Astrocyte (in vitro differentiated cells and primary cell): ENCODE measurements around the gene STIL. TPM values are rescaled to one million over a fixed set of nuclear protein-coding genes. Genes with fewer than 3 reads are reported as not detected.
A peak's percentile ranks its signal among the peaks of the same experiment; 100 is the strongest.

Experiments used
- DNase-seq: peaks from one replicate; pipeline ENCODE4 v3.0.0-alpha.2; 2010; ENCODE audit warnings: low read depth
- FAIRE-seq: peaks from 2 replicates; lab custom pipeline; 2011; peaks lifted over from hg19 to GRCh38; lab: Jason Lieb, UNC
- H2AFZ ChIP-seq: 2 replicates; pipeline ENCODE4 v1.6.0; 2012; ENCODE audit warnings: low read depth, low read length, inconsistent platforms
- H3K27ac ChIP-seq: 2 replicates; pipeline ENCODE4 v1.5.1; 2011; ENCODE audit warnings: low read depth, low read length, inconsistent platforms
- H3K27me3 ChIP-seq: 2 replicates; pipeline ENCODE4 v1.6.0; 2011; ENCODE audit warnings: low read length, inconsistent platforms; ENCODE audit not compliant: insufficient read depth
- H3K36me3 ChIP-seq: 2 replicates; pipeline ENCODE4 v1.5.1; 2011; ENCODE audit warnings: low read length, inconsistent platforms; ENCODE audit not compliant: insufficient read depth
- H3K4me1 ChIP-seq: 2 replicates; pipeline ENCODE4 v1.5.1; 2011; ENCODE audit warnings: low read length, inconsistent platforms; ENCODE audit not compliant: insufficient read depth
- H3K4me2 ChIP-seq: 2 replicates; pipeline ENCODE4 v1.6.0; 2012; ENCODE audit warnings: low read length, inconsistent platforms
- H3K4me3 ChIP-seq: 2 replicates; pipeline ENCODE4 v1.5.1; 2011; ENCODE audit warnings: low read depth, mild to moderate bottlenecking, low read length, inconsistent platforms; ENCODE audit not compliant: insufficient read depth
- H3K79me2 ChIP-seq: 2 replicates; pipeline ENCODE4 v1.6.0; 2012; ENCODE audit warnings: mild to moderate bottlenecking, low read length, inconsistent platforms; ENCODE audit not compliant: insufficient read depth
- H3K9ac ChIP-seq: 2 replicates; pipeline ENCODE4 v1.6.0; 2012; ENCODE audit warnings: mild to moderate bottlenecking, low read length, inconsistent platforms
- H3K9me3 ChIP-seq: 2 replicates; pipeline ENCODE4 v1.5.1; 2012; ENCODE audit warnings: low read depth, mild to moderate bottlenecking, low read length, inconsistent platforms; ENCODE audit not compliant: insufficient read depth
- H4K20me1 ChIP-seq: 2 replicates; pipeline ENCODE4 v1.6.0; 2012; ENCODE audit warnings: low read length, inconsistent platforms; ENCODE audit not compliant: insufficient read depth
- H3K27ac Mint-ChIP-seq: one replicate; pipeline ENCODE4 v1.8.0; 2021; ENCODE audit warnings: mild to moderate bottlenecking, mixed read lengths; ENCODE audit not compliant: unreplicated experiment
- H3K27me3 Mint-ChIP-seq: one replicate; pipeline ENCODE4 v1.8.0; 2021; ENCODE audit warnings: low read depth, mixed read lengths; ENCODE audit not compliant: unreplicated experiment
- H3K36me3 Mint-ChIP-seq: one replicate; pipeline ENCODE4 v1.8.0; 2021; ENCODE audit warnings: low read depth, mixed read lengths; ENCODE audit not compliant: unreplicated experiment
- H3K4me1 Mint-ChIP-seq: one replicate; pipeline ENCODE4 v1.8.0; 2021; ENCODE audit warnings: low read depth, mixed read lengths; ENCODE audit not compliant: unreplicated experiment
- H3K4me3 Mint-ChIP-seq: one replicate; pipeline ENCODE4 v1.8.0; 2021; ENCODE audit warnings: mild to moderate bottlenecking, moderate library complexity, mixed read lengths; ENCODE audit not compliant: unreplicated experiment
- H3K9me3 Mint-ChIP-seq: one replicate; pipeline ENCODE4 v1.8.0; 2021; ENCODE audit warnings: mild to moderate bottlenecking, mixed read lengths; ENCODE audit not compliant: unreplicated experiment
- CTCF ChIP-seq: IDR thresholded peaks from 2 replicates; pipeline ENCODE4 v1.5.1; 2011; ENCODE audit warnings: low read depth, mild to moderate bottlenecking, inconsistent platforms, low read length, moderate library complexity; ENCODE audit not compliant: insufficient read depth
- EZH2 ChIP-seq: IDR thresholded peaks from 2 replicates; pipeline ENCODE4 v1.6.1; 2012; ENCODE audit warnings: mild to moderate bottlenecking, low read length, inconsistent platforms; ENCODE audit not compliant: insufficient read depth
- total RNA-seq: library from RNA; stranded (reverse); gene quantifications from 2 replicates; pipeline ENCODE4 v1.2.1, GENCODE V29; 2021

The STIL gene
- total RNA-seq, 1 donor from 2014 or later: 8.8 TPM

- peak overlapping the region; percentile 52 for H3K4me2 ChIP-seq
- peaks cover 78% of the 10 kb centered on the region for H3K27me3 Mint-ChIP-seq
- H3K4me3 ChIP-seq: no peak overlapping the region
- H3K4me1 Mint-ChIP-seq: peaks cover 13% of the 10 kb centered on the region
- no peaks in the 10 kb centered on the region for H3K36me3 Mint-ChIP-seq
- peak; percentile 29 for DNase-seq
- H3K9ac ChIP-seq: no peak overlapping the region
- TF ChIP-seq CTCF: no peak
- TF ChIP-seq EZH2: peak; percentile 80
- peak overlapping the region; percentile 68 for H3K4me3 Mint-ChIP-seq
- no peaks in the 10 kb centered on the region for H3K4me1 ChIP-seq
- peaks cover 8% of the 10 kb centered on the region for H4K20me1 ChIP-seq
- no peaks in the 10 kb centered on the region for H3K9me3 ChIP-seq
- no peak for FAIRE-seq
- peak overlapping the region; percentile 73 for H3K27ac Mint-ChIP-seq
- peaks cover 11% of the 10 kb centered on the region for H3K9me3 Mint-ChIP-seq
- H3K27ac ChIP-seq: no peak overlapping the region
- H3K36me3 ChIP-seq: no peaks in the 10 kb centered on the region
- peaks cover 86% of the 10 kb centered on the region for H3K27me3 ChIP-seq
- H3K79me2 ChIP-seq: no peaks in the 10 kb centered on the region
- no peak overlapping the region for H2AFZ ChIP-seq
These were observed 82.4 kb downstream of the STIL start for GRCh38 chr1:47231301-47232186.

- Mint-ChIP-seq H3K27ac (no peak overlapping the region), H3K4me3 (no peak overlapping the region)
These were observed 83.2 kb downstream of the STIL start for GRCh38 chr1:47230692-47231300.

More at GRCh38 chr1:47230692-47231300, 83.2 kb downstream of the STIL start:
- no peak overlapping the region for H3K4me2 ChIP-seq
- FAIRE-seq (no peak), DNase-seq (no peak)
- H3K4me3 ChIP-seq: no peak overlapping the region
- Mint-ChIP-seq H3K36me3 (no peaks in the 10 kb centered on the region), H3K4me1 (peaks cover 12% of the 10 kb centered on the region), H3K27me3 (peaks cover 84% of the 10 kb centered on the region), H3K9me3 (peaks cover 13% of the 10 kb centered on the region)
- H3K9me3 ChIP-seq: no peaks in the 10 kb centered on the region
- no peaks in the 10 kb centered on the region for H3K79me2 ChIP-seq
- no peaks in the 10 kb centered on the region for H3K4me1 ChIP-seq
- no peak overlapping the region for H2AFZ ChIP-seq
- H4K20me1 ChIP-seq: peaks cover 8% of the 10 kb centered on the region
- H3K36me3 ChIP-seq: no peaks in the 10 kb centered on the region
- no peak overlapping the region for H3K27ac ChIP-seq
- peaks cover 93% of the 10 kb centered on the region for H3K27me3 ChIP-seq
- no peak overlapping the region for H3K9ac ChIP-seq
- TF ChIP-seq CTCF (no peak), EZH2 (peak; percentile 85)
